ENCODE measurements around the gene MED10.

MED10 gene

GRCh38 chr5:6398570-6399230 lies 20.4 kb upstream of the MED10 start:
- DNase-seq, result no peak

GRCh38 chr5:6397536-6398269 lies 19.4 kb upstream of the MED10 start:
- DNase-seq, result no peak

- no peak for DNase-seq
Measured at GRCh38 chr5:6396836-6397535, 18.6 kb upstream of the MED10 start.

GRCh38 chr5:6396043-6396442 lies 17.7 kb upstream of the MED10 start:
- no peak for DNase-seq

- no peak for DNase-seq
Measured at GRCh38 chr5:6395621-6396020, 17.3 kb upstream of the MED10 start.

GRCh38 chr5:6395102-6395445 lies 16.7 kb upstream of the MED10 start:
- DNase-seq, result no peak

GRCh38 chr5:6394429-6395101 lies 16.2 kb upstream of the MED10 start:
- no peak for DNase-seq

- no peak for DNase-seq
Measured at GRCh38 chr5:6393596-6394194, 15.3 kb upstream of the MED10 start.

- DNase-seq, result no peak
Measured at GRCh38 chr5:6392561-6392960, 14.2 kb upstream of the MED10 start.

GRCh38 chr5:6391151-6391550 lies 12.8 kb upstream of the MED10 start:
- DNase-seq, result no peak

- no peak for DNase-seq
Measured at GRCh38 chr5:6389946-6390530, 11.7 kb upstream of the MED10 start.

- no peak for DNase-seq
Measured at GRCh38 chr5:6389397-6389796, 11.1 kb upstream of the MED10 start.

GRCh38 chr5:6387970-6388369 lies 9.6 kb upstream of the MED10 start:
- DNase-seq, result no peak

- DNase-seq, result no peak
Measured at GRCh38 chr5:6386271-6386670, 7.9 kb upstream of the MED10 start.

- no peak for DNase-seq
Measured at GRCh38 chr5:6384856-6385255, 6.5 kb upstream of the MED10 start.

GRCh38 chr5:6383376-6383775 lies 5.0 kb upstream of the MED10 start:
- DNase-seq, result no peak

GRCh38 chr5:6379246-6379645 lies 899 bp upstream of the MED10 start:
- no peak for DNase-seq

GRCh38 chr5:6378766-6379103 lies 388 bp upstream of the MED10 start:
- peak; percentile 78 for DNase-seq

GRCh38 chr5:6377582-6377904 lies 804 bp downstream of the MED10 start:
- no peak for DNase-seq

- DNase-seq, result no peak
Measured at GRCh38 chr5:6376974-6377520, 1.3 kb downstream of the MED10 start.

GRCh38 chr5:6373081-6373846 lies 5.1 kb downstream of the MED10 start:
- DNase-seq, result no peak
